ENCODE measurements around the gene AFAP1.

AFAP1 gene

GRCh38 chr4:7906171-7906701, 33.4 kb downstream of the AFAP1 start:
- DNase-seq (ENCODE audit: low read depth), result no peak
- H3K4me3 ChIP-seq (ENCODE audit: low read length), result no peak overlapping the region
- TF ChIP-seq, protein P1, sequence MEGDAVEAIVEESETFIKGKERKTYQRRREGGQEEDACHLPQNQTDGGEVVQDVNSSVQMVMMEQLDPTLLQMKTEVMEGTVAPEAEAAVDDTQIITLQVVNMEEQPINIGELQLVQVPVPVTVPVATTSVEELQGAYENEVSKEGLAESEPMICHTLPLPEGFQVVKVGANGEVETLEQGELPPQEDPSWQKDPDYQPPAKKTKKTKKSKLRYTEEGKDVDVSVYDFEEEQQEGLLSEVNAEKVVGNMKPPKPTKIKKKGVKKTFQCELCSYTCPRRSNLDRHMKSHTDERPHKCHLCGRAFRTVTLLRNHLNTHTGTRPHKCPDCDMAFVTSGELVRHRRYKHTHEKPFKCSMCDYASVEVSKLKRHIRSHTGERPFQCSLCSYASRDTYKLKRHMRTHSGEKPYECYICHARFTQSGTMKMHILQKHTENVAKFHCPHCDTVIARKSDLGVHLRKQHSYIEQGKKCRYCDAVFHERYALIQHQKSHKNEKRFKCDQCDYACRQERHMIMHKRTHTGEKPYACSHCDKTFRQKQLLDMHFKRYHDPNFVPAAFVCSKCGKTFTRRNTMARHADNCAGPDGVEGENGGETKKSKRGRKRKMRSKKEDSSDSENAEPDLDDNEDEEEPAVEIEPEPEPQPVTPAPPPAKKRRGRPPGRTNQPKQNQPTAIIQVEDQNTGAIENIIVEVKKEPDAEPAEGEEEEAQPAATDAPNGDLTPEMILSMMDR (conservative IDR thresholded peaks at IDR 0.05; ENCODE audit: low read depth, low read length), result no peak

DNA sequence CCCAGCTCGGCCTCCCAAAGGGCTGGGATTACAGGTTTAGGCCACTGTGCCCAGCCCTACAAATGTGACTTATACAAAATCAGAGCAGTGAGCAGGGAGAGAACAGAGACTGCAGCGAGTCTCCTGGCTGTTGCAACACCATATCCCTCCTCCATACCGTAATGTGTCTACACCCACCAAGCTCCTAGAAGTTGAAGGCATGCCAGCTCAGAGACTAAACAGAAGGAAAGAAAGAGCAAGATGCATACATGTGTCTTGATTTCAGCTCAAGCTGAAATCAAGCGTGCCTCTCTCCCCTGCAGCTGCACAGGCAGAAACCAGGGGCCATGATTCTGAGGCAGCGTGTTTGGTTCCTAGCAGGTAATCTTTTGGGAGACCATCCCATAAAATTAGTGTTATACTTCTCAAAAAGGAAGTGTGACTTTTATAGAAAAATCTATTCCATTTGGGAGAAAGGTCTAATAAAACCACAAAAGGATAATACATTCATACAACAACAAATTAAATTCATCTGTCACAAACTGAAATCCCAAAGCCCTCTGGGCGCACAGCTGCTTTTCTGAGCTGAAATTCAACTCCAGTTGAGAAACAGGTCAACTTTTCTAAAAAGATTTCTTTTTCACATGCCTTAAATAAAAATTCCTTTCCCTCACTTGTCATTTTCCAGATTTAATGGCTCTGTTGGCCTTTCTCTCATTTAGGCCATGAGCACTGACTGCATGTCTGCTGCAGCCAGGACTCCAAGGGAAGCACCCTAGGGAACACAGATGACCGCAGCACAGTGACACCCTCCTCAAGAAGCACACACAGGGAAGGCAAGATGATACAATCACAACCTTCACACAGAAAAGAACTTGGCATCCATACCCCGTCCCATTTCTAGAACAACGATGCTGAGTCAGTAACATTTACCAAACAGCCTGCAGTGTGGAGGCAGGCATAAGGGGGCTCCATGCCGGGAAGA, 34.4 kb downstream of the AFAP1 start:
- H3K4me3 ChIP-seq (ENCODE audit: low read length), result no peak overlapping the region

GRCh38 chr4:7903791-7904516, 35.7 kb downstream of the AFAP1 start:
- no peak overlapping the region for H3K4me3 ChIP-seq (ENCODE audit: low read length)
- TF ChIP-seq, protein P1 (conservative IDR thresholded peaks at IDR 0.05; ENCODE audit: low read depth, low read length), result no peak

More for the DNA sequence above, 34.4 kb downstream of the AFAP1 start:
- TF ChIP-seq, protein P1 (conservative IDR thresholded peaks at IDR 0.05; ENCODE audit: low read depth, low read length), result no peak
- DNase-seq (ENCODE audit: low read depth), result no peak

DNA sequence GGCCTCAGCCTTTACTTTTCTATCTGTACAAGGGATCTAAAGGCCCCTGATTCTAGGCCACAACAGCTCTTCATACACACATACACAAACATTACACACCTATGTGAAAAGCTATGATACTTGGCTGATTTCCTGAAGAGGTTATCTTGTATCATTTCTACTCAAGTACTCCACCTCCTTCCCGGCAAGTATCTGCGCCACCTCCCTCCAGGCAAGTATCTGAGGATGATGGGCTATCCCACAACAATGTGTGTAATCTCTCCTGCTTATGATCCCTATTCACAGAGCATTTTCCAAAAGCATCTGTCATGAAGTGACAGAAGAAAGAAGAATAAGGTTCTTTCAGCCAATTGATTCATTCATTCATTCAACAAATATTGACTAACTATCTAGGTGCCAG, 36.8 kb downstream of the AFAP1 start:
- DNase-seq (ENCODE audit: low read depth), result no peak
- H3K4me3 ChIP-seq (ENCODE audit: low read length), result no peak overlapping the region

More at GRCh38 chr4:7903791-7904516, 35.7 kb downstream of the AFAP1 start:
- no peak for DNase-seq (ENCODE audit: low read depth)

DNA sequence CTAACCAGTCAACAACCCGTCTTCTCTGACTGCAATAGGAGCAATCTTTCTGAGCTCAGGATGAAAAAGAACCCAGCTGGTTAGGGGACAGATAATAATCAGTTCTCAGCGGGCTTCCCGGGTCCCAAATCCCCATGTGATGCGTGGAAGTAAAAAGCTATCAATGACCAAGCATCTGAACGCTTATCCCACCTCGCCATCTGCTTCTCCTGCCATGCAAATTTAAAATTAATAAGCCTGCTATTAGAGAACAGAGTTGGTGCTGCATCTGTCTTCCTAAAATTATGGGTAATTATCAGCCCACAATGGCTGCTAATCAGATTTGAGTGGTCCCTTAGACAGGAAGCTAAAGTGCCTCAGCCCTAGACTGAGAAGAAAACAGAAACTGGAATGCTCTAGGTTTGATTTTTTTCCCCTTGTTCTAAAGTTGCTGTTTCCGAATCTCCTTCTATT, 37.5 kb downstream of the AFAP1 start:
- TF ChIP-seq, protein P1 (conservative IDR thresholded peaks at IDR 0.05; ENCODE audit: low read depth, low read length), result no peak
- DNase-seq (ENCODE audit: low read depth), result no peak
- no peak overlapping the region for H3K4me3 ChIP-seq (ENCODE audit: low read length)

More for the DNA sequence above, 36.8 kb downstream of the AFAP1 start:
- TF ChIP-seq, protein P1 (conservative IDR thresholded peaks at IDR 0.05; ENCODE audit: low read depth, low read length), result no peak

DNA sequence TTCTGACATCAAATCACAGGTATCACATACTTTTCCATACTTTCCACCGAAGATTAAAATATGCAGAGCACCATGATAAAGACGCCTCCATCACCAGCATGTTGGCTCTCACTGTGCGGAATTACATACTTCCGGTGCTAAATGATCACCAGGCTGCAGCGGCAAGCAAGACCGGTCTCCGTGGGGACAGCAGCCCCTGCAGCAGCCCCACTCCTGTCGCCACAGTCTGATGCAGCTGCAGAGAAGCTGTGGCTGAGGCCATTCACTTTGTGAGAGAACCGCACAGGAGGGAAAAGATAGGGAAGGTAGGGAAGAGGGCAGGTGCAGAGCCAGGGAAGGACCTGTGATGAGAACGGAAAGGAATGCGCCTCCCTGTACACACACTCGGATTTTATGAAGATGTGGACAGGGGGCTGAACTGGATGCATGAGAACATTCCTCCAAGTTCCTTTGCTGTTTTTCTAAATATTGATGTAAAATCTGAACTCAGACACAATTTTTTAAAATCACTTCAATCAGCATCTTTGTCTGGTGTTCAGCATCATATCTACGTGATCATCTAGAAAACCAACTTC, 38.3 kb downstream of the AFAP1 start:
- no peak overlapping the region for H3K4me3 ChIP-seq (ENCODE audit: low read length)
- TF ChIP-seq, protein P1 (conservative IDR thresholded peaks at IDR 0.05; ENCODE audit: low read depth, low read length), result no peak
- no peak for DNase-seq (ENCODE audit: low read depth)

All from retinal pigment epithelial cell (primary cell).